HCT116 (cell line): ENCODE results near the gene TMEM143. TPM values are rescaled to one million over a fixed set of nuclear protein-coding genes. Genes with fewer than 3 reads are reported as not detected.

ENCODE experiments used
- ATAC-seq: fragments of 200-7000 bp; cut with Tn5 transposase; 2 replicates; pipeline ENCODE4 v1.9.1; 2020; ENCODE audit warnings: mild to moderate bottlenecking, moderate library complexity
- BruUV-seq: library from RNA; stranded (reverse); fragments of 400-500 nt; replicated peaks from 2 replicates; lab custom pipeline; 2021; lab: Mats Ljungman, UMichigan
- CTCF ChIA-PET: fragments of 300-600 bp; sonication (Branson Sonifier 250); formaldehyde crosslinking; loops from one replicate; lab custom pipeline; 2021; ENCODE audit warnings: antibody characterized with exemption; lab: Charles Lee
- POLR2A ChIA-PET: fragments of 300-600, 350-600 bp; sonication (Branson Sonifier 250); formaldehyde crosslinking; loops from one replicate; lab custom pipeline; 2021; ENCODE audit warnings: antibody characterized with exemption; lab: Charles Lee
- RAD21 ChIA-PET, 2 experiments: fragments of 300-600 bp; sonication (Branson Sonifier 250); formaldehyde crosslinking; loops; one replicate each; lab custom pipeline; 2023; ENCODE audit warnings: low total read pairs in 2 of 2; ENCODE audit not compliant: uncharacterized antibody in 2 of 2, unreplicated experiment in 2 of 2, low non-redundant PET in 1 of 2; lab: Charles Lee
- DNase-seq: peaks from one replicate; pipeline ENCODE4 v3.0.0-alpha.2; 2010; ENCODE audit warnings: low read depth, low spot score
- H2AFZ ChIP-seq: fragments of 200-600 bp; shearing (Covaris generic), sonication (generic); 2 replicates; pipeline ENCODE4 v1.6.1; 2017; ENCODE audit warnings: low read depth, mixed run types, mixed read lengths, antibody characterized with exemption, low read length; ENCODE audit not compliant: poor library complexity, severe bottlenecking
- H3K27ac ChIP-seq: 2 replicates; pipeline ENCODE4 v1.5.1; 2012; ENCODE audit warnings: low read depth, low read length
- H3K27me3 ChIP-seq: fragments of 200-600 bp; sonication (generic); 2 replicates; pipeline ENCODE4 v1.6.1; 2016; ENCODE audit warnings: mixed run types, low read length, mixed read lengths; ENCODE audit not compliant: insufficient read depth
- H3K36me3 ChIP-seq, 2 experiments: fragments of 200-500 bp in 1 of 2; fragments of 200-600 bp in 1 of 2; sonication (Bioruptor generic) in 1 of 2; sonication (generic) in 1 of 2; 2 replicates each; pipeline versions ENCODE4 v1.5.1 to v1.6.1; 2014 to 2016; ENCODE audit warnings: low read length in 2 of 2, inconsistent platforms in 1 of 2, mixed read lengths in 1 of 2, mixed run types in 1 of 2; ENCODE audit not compliant: insufficient read depth in 2 of 2, control insufficient read depth in 1 of 2
- H3K4me1 ChIP-seq, 2 experiments: fragments of 200-600 bp in 1 of 2; sonication (generic) in 1 of 2; 2 replicates each; pipeline versions ENCODE4 v1.5.1 to v1.6.1; 2012 to 2017; ENCODE audit warnings: low read length in 2 of 2, inconsistent platforms in 1 of 2, mild to moderate bottlenecking in 1 of 2, mixed read lengths in 1 of 2, mixed run types in 1 of 2, moderate library complexity in 1 of 2; ENCODE audit not compliant: insufficient read depth in 2 of 2, control insufficient read depth in 1 of 2
- H3K4me2 ChIP-seq: fragments of 200-600 bp; sonication (generic); 2 replicates; pipeline ENCODE4 v1.6.1; 2017; ENCODE audit warnings: mixed run types, low read length, mixed read lengths
- H3K4me3 ChIP-seq, 2 experiments: fragments of 200-600 bp in 1 of 2; sonication (generic) in 1 of 2; replicated peaks in 1 of 2; 2 replicates each; pipeline ENCODE4 v1.5.1; 2011 to 2016; ENCODE audit warnings: low read length in 2 of 2, control low read depth in 1 of 2, low read depth in 1 of 2, mild to moderate bottlenecking in 1 of 2, mixed read lengths in 1 of 2, mixed run types in 1 of 2
- H3K79me2 ChIP-seq: fragments of 200-600 bp; sonication (generic); 2 replicates; pipeline ENCODE4 v1.6.1; 2017; ENCODE audit warnings: mild to moderate bottlenecking, mixed run types, low read length, moderate library complexity, mixed read lengths; ENCODE audit not compliant: insufficient read depth
- H3K9ac ChIP-seq: fragments of 200-600 bp; sonication (generic); 2 replicates; pipeline ENCODE4 v1.6.1; 2016; ENCODE audit warnings: low read length, mixed read lengths
- H3K9me2 ChIP-seq: fragments of 200-600 bp; sonication (generic), shearing (Covaris generic); 2 replicates; pipeline ENCODE4 v1.6.1; 2017; ENCODE audit warnings: mixed run types, mild to moderate bottlenecking, moderate library complexity; ENCODE audit not compliant: insufficient read depth
- H3K9me3 ChIP-seq, 2 experiments: fragments of 200-500 bp in 1 of 2; fragments of 200-600 bp in 1 of 2; sonication (Bioruptor generic) in 1 of 2; sonication (generic) in 1 of 2; 2 replicates each; pipeline ENCODE4 v1.6.1; 2014 to 2017; ENCODE audit warnings: low read length in 2 of 2, mixed read lengths in 2 of 2, inconsistent platforms in 1 of 2, low read depth in 1 of 2, mild to moderate bottlenecking in 1 of 2, mixed run types in 1 of 2, moderate library complexity in 1 of 2; ENCODE audit not compliant: control insufficient read depth in 1 of 2, insufficient read depth in 1 of 2
- H4K20me1 ChIP-seq: fragments of 200-600 bp; sonication (generic), shearing (Covaris generic); 2 replicates; pipeline ENCODE4 v1.6.1; 2017; ENCODE audit warnings: mixed run types, mild to moderate bottlenecking, moderate library complexity; ENCODE audit not compliant: insufficient read depth
- ATF3 ChIP-seq: IDR thresholded peaks from 2 replicates; pipeline ENCODE4 v1.6.1; 2012
- CBX3 ChIP-seq: IDR thresholded peaks from 2 replicates; pipeline ENCODE4 v1.6.1; 2012; ENCODE audit warnings: low read depth
- EZH2 ChIP-seq: fragments of 200-600 bp; sonication (generic); IDR thresholded peaks from 2 replicates; pipeline ENCODE4 v1.6.1; 2017; ENCODE audit warnings: antibody characterized with exemption, mixed run types
- EZH2phosphoT487 ChIP-seq: fragments of 200-600 bp; IDR thresholded peaks from 2 replicates; pipeline ENCODE4 v1.6.1; 2018; ENCODE audit warnings: antibody characterized with exemption, borderline replicate concordance
- FOSL1 ChIP-seq: IDR thresholded peaks from 2 replicates; pipeline ENCODE4 v1.6.1; 2012; ENCODE audit warnings: low read depth
- JUND ChIP-seq: IDR thresholded peaks from 2 replicates; pipeline ENCODE4 v1.6.1; 2012
- POLR2A ChIP-seq: IDR thresholded peaks from 2 replicates; pipeline ENCODE4 v1.7.0; 2011; ENCODE audit warnings: borderline replicate concordance; ENCODE audit not compliant: insufficient read depth, insufficient read length; ENCODE audit errors: extremely low read depth
- RAD21 ChIP-seq: IDR thresholded peaks from 2 replicates; pipeline ENCODE4 v1.6.1; 2012; ENCODE audit warnings: low read depth, mild to moderate bottlenecking
- SIN3A ChIP-seq: IDR thresholded peaks from 2 replicates; pipeline ENCODE4 v1.6.1; 2012; ENCODE audit warnings: low read depth
- TCF7L2 ChIP-seq: IDR thresholded peaks from 2 replicates; pipeline ENCODE4 v1.7.0; 2011; ENCODE audit warnings: borderline replicate concordance, inconsistent platforms; ENCODE audit not compliant: insufficient read depth, insufficient read length; ENCODE audit errors: extremely low read depth
- YY1 ChIP-seq: IDR thresholded peaks from 2 replicates; pipeline ENCODE4 v1.6.1; 2011; ENCODE audit warnings: low read length, low read depth, moderate library complexity, mild to moderate bottlenecking; ENCODE audit not compliant: insufficient replicate concordance; ENCODE audit errors: extremely low read depth
- ZFX ChIP-seq: fragments of 450-650 bp; IDR thresholded peaks from 2 replicates; pipeline ENCODE4 v1.6.1; 2017
- ZNF274 ChIP-seq: fragments of 200-500 bp; sonication (Bioruptor generic); IDR thresholded peaks from 2 replicates; pipeline ENCODE4 v1.6.1; 2014; ENCODE audit warnings: mild to moderate bottlenecking, low read depth, low read length, inconsistent platforms
- intact Hi-C: fragments of 100-400 bp; cut with micrococcal nuclease; formaldehyde crosslinking; loops from 2 replicates; pipeline ENCODE4 v1.10.0; 2022
- total RNA-seq: library from RNA; stranded (reverse); gene quantifications from one replicate; pipeline ENCODE4 v1.2.1, GENCODE V29; 2021; ENCODE audit not compliant: unreplicated experiment
- TF ChIP-seq, protein P1 (sequence below), 3 experiments: fragments of 200-600 bp in 1 of 3; sonication (generic) in 1 of 3; IDR thresholded peaks in 2 of 3; conservative IDR thresholded peaks in 1 of 3; 2 replicates each; pipeline ENCODE4 v1.5.1; 2012 to 2017; ENCODE audit warnings: low read depth in 2 of 3, low read length in 2 of 3, antibody characterized with exemption in 1 of 3, borderline replicate concordance in 1 of 3, control low read depth in 1 of 3, mild to moderate bottlenecking in 1 of 3, mixed read lengths in 1 of 3, mixed run types in 1 of 3, moderate library complexity in 1 of 3; ENCODE audit not compliant: insufficient read depth in 1 of 3
- TF ChIP-seq, protein P2 (sequence below): IDR thresholded peaks from 2 replicates; pipeline ENCODE4 v1.6.1; 2012

TMEM143 gene
- total RNA-seq, 1 experiment from 2014 or later: 13.2 TPM

- Histone ChIP-seq H3K4me3 (no peak overlapping the region), H3K36me3 (no peaks in the 10 kb centered on the region), H3K4me1 (peaks cover 8 to 33% of the 10 kb centered on the region in 2 experiments), H3K9me3 (no peaks in the 10 kb centered on the region), H2AFZ (no peak overlapping the region), H3K9ac (no peak overlapping the region), H3K27me3 (no peaks in the 10 kb centered on the region), H3K79me2 (no peaks in the 10 kb centered on the region), H3K27ac (no peak overlapping the region), H4K20me1 (no peaks in the 10 kb centered on the region), H3K9me2 (no peaks in the 10 kb centered on the region), H3K4me2 (no peak overlapping the region)
- TF ChIP-seq ZNF274 (no peak), FOSL1 (no peak), EZH2phosphoT487 (no peak), RAD21 (no peak), TCF7L2 (no peak), ATF3 (no peak), POLR2A (no peak), YY1 (no peak), CBX3 (no peak), ZFX (no peak), SIN3A (no peak), JUND (no peak), EZH2 (no peak)
- TF ChIP-seq, protein P1, sequence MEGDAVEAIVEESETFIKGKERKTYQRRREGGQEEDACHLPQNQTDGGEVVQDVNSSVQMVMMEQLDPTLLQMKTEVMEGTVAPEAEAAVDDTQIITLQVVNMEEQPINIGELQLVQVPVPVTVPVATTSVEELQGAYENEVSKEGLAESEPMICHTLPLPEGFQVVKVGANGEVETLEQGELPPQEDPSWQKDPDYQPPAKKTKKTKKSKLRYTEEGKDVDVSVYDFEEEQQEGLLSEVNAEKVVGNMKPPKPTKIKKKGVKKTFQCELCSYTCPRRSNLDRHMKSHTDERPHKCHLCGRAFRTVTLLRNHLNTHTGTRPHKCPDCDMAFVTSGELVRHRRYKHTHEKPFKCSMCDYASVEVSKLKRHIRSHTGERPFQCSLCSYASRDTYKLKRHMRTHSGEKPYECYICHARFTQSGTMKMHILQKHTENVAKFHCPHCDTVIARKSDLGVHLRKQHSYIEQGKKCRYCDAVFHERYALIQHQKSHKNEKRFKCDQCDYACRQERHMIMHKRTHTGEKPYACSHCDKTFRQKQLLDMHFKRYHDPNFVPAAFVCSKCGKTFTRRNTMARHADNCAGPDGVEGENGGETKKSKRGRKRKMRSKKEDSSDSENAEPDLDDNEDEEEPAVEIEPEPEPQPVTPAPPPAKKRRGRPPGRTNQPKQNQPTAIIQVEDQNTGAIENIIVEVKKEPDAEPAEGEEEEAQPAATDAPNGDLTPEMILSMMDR (IDR thresholded peaks at IDR 0.05 in 2 of 3, conservative IDR thresholded peaks at IDR 0.05 in 1 of 3; ENCODE audit: borderline replicate concordance in 1 of 3, insufficient read depth in 1 of 3, low read depth in 2 of 3, low read length in 2 of 3): no peak
- TF ChIP-seq, protein P2, sequence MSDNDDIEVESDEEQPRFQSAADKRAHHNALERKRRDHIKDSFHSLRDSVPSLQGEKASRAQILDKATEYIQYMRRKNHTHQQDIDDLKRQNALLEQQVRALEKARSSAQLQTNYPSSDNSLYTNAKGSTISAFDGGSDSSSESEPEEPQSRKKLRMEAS: no peak
- POLR2A ChIA-PET: interaction anchor here (2.3 kb wide), 1 partner anchor 29 kb away, joined by 16 read pairs; no protein-coding TSS in a partner anchor
- RAD21 ChIA-PET: no interaction called here
- CTCF ChIA-PET: interaction anchor here (2.5 kb wide), 1 partner anchor 28 kb away, joined by 24 read pairs; no protein-coding TSS in a partner anchor
- BruUV-seq: no TSS peak
- ATAC-seq (no peak), DNase-seq (no peak)
- intact Hi-C loops: loop anchor here (5.0 kb wide), 1 partner anchor 35 kb away; no protein-coding TSS in a partner anchor
Measured at GRCh38 chr19:48361912-48362311, 1.8 kb downstream of the TMEM143 start.
